ENCODE measurements around the gene FOXF1.

The FOXF1 gene

GRCh38 chr16:86519649-86520316 lies 9.5 kb downstream of the FOXF1 start:
- H3K4me1 ChIP-seq (ENCODE audit: control insufficient read depth, insufficient read depth, low read length, unreplicated experiment), result no peaks in the 10 kb centered on the region
- peak overlapping the region; percentile 72 for H3K4me3 ChIP-seq (ENCODE audit: low read depth, low read length)
- H2AFZ ChIP-seq (ENCODE audit: low read length, unreplicated experiment), result no peak overlapping the region
- H3K36me3 ChIP-seq (ENCODE audit: insufficient read depth, low read length), result no peaks in the 10 kb centered on the region
- no peaks in the 10 kb centered on the region for H3K79me2 ChIP-seq (ENCODE audit: control insufficient read depth, insufficient read depth, low read length, unreplicated experiment)
- peaks cover 56% of the 10 kb centered on the region for H3K27me3 ChIP-seq (ENCODE audit: insufficient read depth, low read length)
- no peak overlapping the region for H3K27ac ChIP-seq (ENCODE audit: low read depth, low read length)

- Histone ChIP-seq H3K27me3 (ENCODE audit: insufficient read depth, low read length) (peaks cover 48% of the 10 kb centered on the region), H3K27ac (ENCODE audit: low read depth, low read length) (no peak overlapping the region), H3K4me3 (ENCODE audit: low read depth, low read length) (peak overlapping the region; percentile 72), H2AFZ (ENCODE audit: low read length, unreplicated experiment) (peak overlapping the region; percentile 55), H3K4me1 (ENCODE audit: control insufficient read depth, insufficient read depth, low read length, unreplicated experiment) (no peaks in the 10 kb centered on the region), H3K36me3 (ENCODE audit: insufficient read depth, low read length) (no peaks in the 10 kb centered on the region), H3K79me2 (ENCODE audit: control insufficient read depth, insufficient read depth, low read length, unreplicated experiment) (no peaks in the 10 kb centered on the region)
Measured at GRCh38 chr16:86520317-86521210, 10.2 kb downstream of the FOXF1 start.

GRCh38 chr16:86521236-86522197 lies 11.2 kb downstream of the FOXF1 start:
- H3K27me3 ChIP-seq (ENCODE audit: insufficient read depth, low read length), result peaks cover 39% of the 10 kb centered on the region
- no peak overlapping the region for H3K27ac ChIP-seq (ENCODE audit: low read depth, low read length)

GRCh38 chr16:86522634-86523033 lies 12.3 kb downstream of the FOXF1 start:
- H2AFZ ChIP-seq (ENCODE audit: low read length, unreplicated experiment), result no peak overlapping the region
- H3K4me3 ChIP-seq (ENCODE audit: low read depth, low read length), result no peak overlapping the region
- H3K27me3 ChIP-seq (ENCODE audit: insufficient read depth, low read length), result peaks cover 28% of the 10 kb centered on the region
- no peak overlapping the region for H3K27ac ChIP-seq (ENCODE audit: low read depth, low read length)
- H3K4me1 ChIP-seq (ENCODE audit: control insufficient read depth, insufficient read depth, low read length, unreplicated experiment), result no peaks in the 10 kb centered on the region
- H3K36me3 ChIP-seq (ENCODE audit: insufficient read depth, low read length), result no peaks in the 10 kb centered on the region
- no peaks in the 10 kb centered on the region for H3K79me2 ChIP-seq (ENCODE audit: control insufficient read depth, insufficient read depth, low read length, unreplicated experiment)

More at GRCh38 chr16:86521236-86522197, 11.2 kb downstream of the FOXF1 start:
- Histone ChIP-seq H3K36me3 (ENCODE audit: insufficient read depth, low read length) (no peaks in the 10 kb centered on the region), H2AFZ (ENCODE audit: low read length, unreplicated experiment) (no peak overlapping the region), H3K4me1 (ENCODE audit: control insufficient read depth, insufficient read depth, low read length, unreplicated experiment) (no peaks in the 10 kb centered on the region), H3K79me2 (ENCODE audit: control insufficient read depth, insufficient read depth, low read length, unreplicated experiment) (no peaks in the 10 kb centered on the region), H3K4me3 (ENCODE audit: low read depth, low read length) (no peak overlapping the region)

GRCh38 chr16:86523166-86523740 lies 12.9 kb downstream of the FOXF1 start:
- Histone ChIP-seq H2AFZ (ENCODE audit: low read length, unreplicated experiment) (no peak overlapping the region), H3K27ac (ENCODE audit: low read depth, low read length) (no peak overlapping the region), H3K4me1 (ENCODE audit: control insufficient read depth, insufficient read depth, low read length, unreplicated experiment) (no peaks in the 10 kb centered on the region), H3K36me3 (ENCODE audit: insufficient read depth, low read length) (no peaks in the 10 kb centered on the region), H3K4me3 (ENCODE audit: low read depth, low read length) (no peak overlapping the region), H3K79me2 (ENCODE audit: control insufficient read depth, insufficient read depth, low read length, unreplicated experiment) (no peaks in the 10 kb centered on the region), H3K27me3 (ENCODE audit: insufficient read depth, low read length) (peaks cover 28% of the 10 kb centered on the region)

- no peak overlapping the region for H3K4me3 ChIP-seq (ENCODE audit: low read depth, low read length)
- peaks cover 28% of the 10 kb centered on the region for H3K27me3 ChIP-seq (ENCODE audit: insufficient read depth, low read length)
- H3K4me1 ChIP-seq (ENCODE audit: control insufficient read depth, insufficient read depth, low read length, unreplicated experiment), result peaks cover 1% of the 10 kb centered on the region
- H3K27ac ChIP-seq (ENCODE audit: low read depth, low read length), result no peak overlapping the region
- no peak overlapping the region for H2AFZ ChIP-seq (ENCODE audit: low read length, unreplicated experiment)
- H3K36me3 ChIP-seq (ENCODE audit: insufficient read depth, low read length), result no peaks in the 10 kb centered on the region
- no peaks in the 10 kb centered on the region for H3K79me2 ChIP-seq (ENCODE audit: control insufficient read depth, insufficient read depth, low read length, unreplicated experiment)
Measured at GRCh38 chr16:86524029-86524428, 13.7 kb downstream of the FOXF1 start.

GRCh38 chr16:86525696-86526095 lies 15.4 kb downstream of the FOXF1 start:
- H3K79me2 ChIP-seq (ENCODE audit: control insufficient read depth, insufficient read depth, low read length, unreplicated experiment), result no peaks in the 10 kb centered on the region
- no peaks in the 10 kb centered on the region for H3K36me3 ChIP-seq (ENCODE audit: insufficient read depth, low read length)
- no peak overlapping the region for H2AFZ ChIP-seq (ENCODE audit: low read length, unreplicated experiment)
- H3K27me3 ChIP-seq (ENCODE audit: insufficient read depth, low read length), result peaks cover 24% of the 10 kb centered on the region
- H3K4me1 ChIP-seq (ENCODE audit: control insufficient read depth, insufficient read depth, low read length, unreplicated experiment), result peaks cover 2% of the 10 kb centered on the region
- H3K4me3 ChIP-seq (ENCODE audit: low read depth, low read length), result no peak overlapping the region
- no peak overlapping the region for H3K27ac ChIP-seq (ENCODE audit: low read depth, low read length)

- no peak overlapping the region for H2AFZ ChIP-seq (ENCODE audit: low read length, unreplicated experiment)
- H3K79me2 ChIP-seq (ENCODE audit: control insufficient read depth, insufficient read depth, low read length, unreplicated experiment), result no peaks in the 10 kb centered on the region
- H3K27me3 ChIP-seq (ENCODE audit: insufficient read depth, low read length), result peaks cover 14% of the 10 kb centered on the region
- no peak overlapping the region for H3K4me3 ChIP-seq (ENCODE audit: low read depth, low read length)
- H3K36me3 ChIP-seq (ENCODE audit: insufficient read depth, low read length), result no peaks in the 10 kb centered on the region
- peaks cover 2% of the 10 kb centered on the region for H3K4me1 ChIP-seq (ENCODE audit: control insufficient read depth, insufficient read depth, low read length, unreplicated experiment)
- H3K27ac ChIP-seq (ENCODE audit: low read depth, low read length), result no peak overlapping the region
Measured at GRCh38 chr16:86527366-86527765, 17.0 kb downstream of the FOXF1 start.

DNA sequence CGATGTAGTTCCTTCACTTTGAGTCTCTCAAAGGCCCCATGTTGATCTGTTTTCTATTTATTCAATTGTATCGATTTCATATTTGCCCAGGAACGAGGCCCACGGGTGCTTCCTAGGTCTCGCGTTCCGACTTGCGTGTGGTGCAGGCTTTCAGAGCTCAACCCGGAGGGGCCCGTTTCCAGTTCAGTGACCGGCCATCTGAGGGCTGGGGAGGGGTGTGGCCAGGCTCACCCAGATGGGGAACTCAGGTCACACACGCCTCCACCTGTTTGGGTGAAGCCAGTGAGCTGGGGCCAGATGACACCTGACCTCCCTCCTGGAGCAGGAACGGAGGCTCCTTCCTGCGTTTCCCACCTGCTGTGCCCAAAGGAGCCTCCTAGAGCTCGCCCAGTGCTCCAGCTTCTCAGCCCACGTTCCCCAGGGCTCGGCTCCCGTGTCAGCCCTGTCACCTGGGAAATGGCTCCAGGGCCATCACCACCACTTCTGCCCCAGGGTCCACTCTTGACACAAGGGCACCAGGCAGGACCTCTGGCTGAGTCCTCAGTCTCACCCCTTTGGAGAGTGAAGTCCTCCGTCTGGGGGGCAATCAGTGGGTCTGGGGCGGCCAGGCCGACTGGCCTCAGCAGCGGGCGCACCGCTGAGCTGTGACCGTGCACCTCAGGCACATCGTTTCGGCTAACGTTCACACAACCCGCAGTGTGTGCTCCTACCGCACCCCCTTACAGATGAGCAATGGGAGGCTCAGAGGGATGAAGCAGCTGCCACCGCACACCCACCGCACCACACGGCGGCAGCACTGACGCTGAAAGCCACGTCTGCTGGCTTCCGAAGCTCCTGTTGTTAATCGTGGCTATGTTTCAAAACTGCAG lies 18.0 kb downstream of the FOXF1 start:
- no peak overlapping the region for H3K4me3 ChIP-seq (ENCODE audit: low read depth, low read length)
- H3K27me3 ChIP-seq (ENCODE audit: insufficient read depth, low read length), result peaks cover 8% of the 10 kb centered on the region
- no peak overlapping the region for H2AFZ ChIP-seq (ENCODE audit: low read length, unreplicated experiment)
- H3K4me1 ChIP-seq (ENCODE audit: control insufficient read depth, insufficient read depth, low read length, unreplicated experiment), result peaks cover 2% of the 10 kb centered on the region
- no peaks in the 10 kb centered on the region for H3K36me3 ChIP-seq (ENCODE audit: insufficient read depth, low read length)
- no peak overlapping the region for H3K27ac ChIP-seq (ENCODE audit: low read depth, low read length)
- no peaks in the 10 kb centered on the region for H3K79me2 ChIP-seq (ENCODE audit: control insufficient read depth, insufficient read depth, low read length, unreplicated experiment)

All from ACC112 (cell line).